Mesangial cell (primary cell): ENCODE results near the gene ALLC. TPM values are rescaled to one million over a fixed set of nuclear protein-coding genes. Genes with fewer than 3 reads are reported as not detected.

Experiments
- total RNA-seq: library from RNA; depleted of rRNA; stranded (reverse); fragments of >200 nt; gene quantifications from 2 replicates; pipeline ENCODE4 v1.2.3, GENCODE V29; 2015

The ALLC gene
- not detected in 2 replicates for total RNA-seq

DNA sequence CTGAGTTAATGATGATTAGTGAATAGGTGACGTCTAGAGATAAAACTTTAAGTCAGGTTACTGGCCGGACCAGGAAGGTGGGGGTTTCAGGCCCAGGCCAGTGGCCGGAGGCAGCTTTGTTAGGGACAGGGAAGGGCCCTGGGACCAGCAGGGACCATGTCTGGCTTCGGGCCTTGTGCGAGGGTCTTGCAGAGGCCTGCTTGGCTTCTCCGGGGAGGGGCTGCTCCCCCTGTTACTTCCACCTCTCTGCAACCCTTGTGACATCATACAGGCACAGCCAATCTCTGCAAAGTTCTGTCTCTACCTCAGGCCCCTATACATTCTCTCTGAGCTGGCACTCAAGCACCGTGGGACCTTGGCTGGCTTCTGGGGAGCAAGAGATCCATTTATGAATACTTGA is at the start of gene ALLC:
ALLC (plus strand) TSS at position 320 of the 400 bp plus-strand sequence. CDS start 12,958 bp downstream, outside the sequence.

DNA sequence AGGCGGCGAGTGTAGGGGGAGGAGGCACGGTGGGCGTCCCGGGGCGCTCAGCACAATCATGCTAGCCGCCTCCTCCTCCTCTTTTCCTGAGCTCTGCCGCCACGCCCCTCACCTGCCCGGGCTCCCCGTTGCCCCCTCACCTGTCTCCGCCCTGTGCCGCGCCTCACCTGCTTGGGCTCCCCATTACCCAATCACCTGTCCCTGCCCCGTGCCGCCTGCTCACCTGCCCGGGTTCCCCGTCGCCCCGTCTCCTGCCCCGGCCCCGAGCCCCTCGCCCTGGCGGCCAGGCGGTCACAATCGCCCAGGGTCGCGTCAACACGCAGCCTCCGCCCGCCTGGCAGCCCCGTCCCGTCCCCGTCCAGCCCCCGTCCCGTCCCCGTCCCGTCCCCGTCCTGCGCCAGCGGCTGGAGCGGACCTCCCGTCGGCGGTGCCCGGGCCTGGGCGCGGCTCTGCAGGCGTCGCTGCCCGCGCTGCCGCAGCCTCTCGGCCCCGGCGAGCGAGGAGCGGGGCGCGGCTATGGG is 45.3 kb downstream of the ALLC start, which contains the start of gene DCDC2C:
DCDC2C (plus strand) TSS at position 340 of the 521 bp plus-strand sequence; CDS start at position 517, 177 bp downstream.

Other genes with a start within 250 kb of the ALLC start
- 22.8 and 33.7 TPM in 2 replicates for gene ADI1, start 138.7 kb upstream of the ALLC start, total RNA-seq
- gene RNASEH1, start 99.9 kb upstream of the ALLC start, total RNA-seq = 13.8 and 26.1 TPM in 2 replicates
- gene RPS7, start 82.9 kb upstream of the ALLC start, total RNA-seq = 1,622 and 2,065 TPM in 2 replicates
- 0.76 and 1.5 TPM in 2 replicates for gene COLEC11, start 63.1 kb upstream of the ALLC start, total RNA-seq
- gene DCDC2C, start 45.4 kb downstream of the ALLC start, total RNA-seq = not detected in 2 replicates